GM12878 (cell line): Measurements from ENCODE around the gene HPD. TPM values are rescaled to one million over a fixed set of nuclear protein-coding genes. Genes with fewer than 3 reads are reported as not detected.

ENCODE experiments used
- ATAC-seq: fragments of 200-7000 bp; cut with Tn5 transposase; 3 replicates; pipeline ENCODE4 v1.9.1; 2020; ENCODE audit warnings: mild to moderate bottlenecking, moderate library complexity
- BruUV-seq: library from RNA; stranded (reverse); fragments of 400-500 nt; replicated peaks from 2 replicates; lab custom pipeline; 2021; lab: Mats Ljungman, UMichigan
- CTCF ChIA-PET: fragments of 300-600 bp; sonication (Branson Sonifier 250); formaldehyde crosslinking; extraction: SDS; loops from one replicate; lab custom pipeline; 2021; ENCODE audit warnings: inconsistent platforms; lab: Yijun Ruan, JAX
- POLR2A ChIA-PET: fragments of 350-600 bp; formaldehyde crosslinking; extraction: SDS; loops from one replicate; lab custom pipeline; 2021; ENCODE audit warnings: inconsistent platforms; lab: Charles Lee
- RAD21 ChIA-PET: fragments of 300-600 bp; sonication (Branson Sonifier 250); formaldehyde crosslinking; loops from one replicate; lab custom pipeline; 2023; ENCODE audit warnings: antibody characterized with exemption; ENCODE audit not compliant: unreplicated experiment; lab: Charles Lee
- SMC1A ChIA-PET: fragments of 300-600 bp; sonication (Branson Sonifier 250); formaldehyde crosslinking; loops from one replicate; lab custom pipeline; 2023; ENCODE audit not compliant: unreplicated experiment, uncharacterized antibody; lab: Charles Lee
- DNase-seq: peaks from one replicate; pipeline ENCODE4 v3.0.0-alpha.2; 2011; ENCODE audit warnings: low read depth, low spot score
- FAIRE-seq: peaks from 3 replicates; lab custom pipeline; 2011; peaks lifted over from hg19 to GRCh38; lab: Jason Lieb, UNC
- H2AFZ ChIP-seq: 2 replicates; pipeline ENCODE4 v1.6.0; 2011; ENCODE audit warnings: low read depth, low read length, control low read depth; ENCODE audit not compliant: control insufficient read depth
- H3K27ac ChIP-seq: 2 replicates; pipeline ENCODE4 v1.5.1; 2011; ENCODE audit warnings: control low read depth; ENCODE audit not compliant: control insufficient read depth, insufficient read depth
- H3K27me3 ChIP-seq, 2 experiments: replicated peaks in 1 of 2; 2 replicates each; pipeline versions ENCODE4 v1.6.0 to v1.6.1; 2011; ENCODE audit warnings: low read length in 1 of 2; ENCODE audit not compliant: control insufficient read depth in 2 of 2, insufficient read depth in 2 of 2
- H3K36me3 ChIP-seq, 2 experiments: 2 replicates each; pipeline ENCODE4 v1.5.1; 2011; ENCODE audit warnings: low read length in 1 of 2; ENCODE audit not compliant: control insufficient read depth in 2 of 2, insufficient read depth in 2 of 2
- H3K4me1 ChIP-seq: 2 replicates; pipeline ENCODE4 v1.6.1; 2011; ENCODE audit warnings: mild to moderate bottlenecking, low read length, moderate library complexity, mixed read lengths; ENCODE audit not compliant: control insufficient read depth, insufficient read depth
- H3K4me2 ChIP-seq: 2 replicates; pipeline ENCODE4 v1.6.0; 2011; ENCODE audit warnings: control low read depth; ENCODE audit not compliant: control insufficient read depth, insufficient read depth
- H3K4me3 ChIP-seq: fragments of 200-600 bp; sonication (generic); 2 replicates; pipeline ENCODE4 v1.5.1; 2016
- H3K79me2 ChIP-seq: 2 replicates; pipeline ENCODE4 v1.6.0; 2011; ENCODE audit warnings: low read length; ENCODE audit not compliant: control insufficient read depth, insufficient read depth
- H3K9ac ChIP-seq: 2 replicates; pipeline ENCODE4 v1.8.0; 2011; ENCODE audit warnings: low read length, control low read depth, mixed read lengths; ENCODE audit not compliant: control insufficient read depth, insufficient read depth
- H3K9me3 ChIP-seq: replicated peaks from 3 replicates; pipeline ENCODE4 v1.5.1; 2011; ENCODE audit warnings: mild to moderate bottlenecking, low read length; ENCODE audit not compliant: control insufficient read depth, insufficient read depth
- H4K20me1 ChIP-seq: 2 replicates; pipeline ENCODE4 v1.6.0; 2011; ENCODE audit not compliant: control insufficient read depth, insufficient read depth
- EGR1 ChIP-seq, 2 experiments: IDR thresholded peaks; 1 replicate in 1 of 2; 2 replicates in 1 of 2; pipeline ENCODE4 v1.6.1; 2011 to 2012; ENCODE audit warnings: low read depth in 2 of 2, low read length in 2 of 2, borderline replicate concordance in 1 of 2, mild to moderate bottlenecking in 1 of 2, moderate library complexity in 1 of 2
- FOXK2 ChIP-seq: fragments of 450-650 bp; IDR thresholded peaks from 2 replicates; pipeline ENCODE4 v1.6.1; 2017; ENCODE audit warnings: mild to moderate bottlenecking, moderate library complexity
- JUND ChIP-seq: IDR thresholded peaks from 2 replicates; pipeline ENCODE4 v1.6.1; 2012; ENCODE audit warnings: low read depth, mild to moderate bottlenecking, low read length, improper control_type of control experiment, moderate library complexity
- LARP7 ChIP-seq: fragments of 450-650 bp; IDR thresholded peaks from 2 replicates; pipeline ENCODE4 v1.6.1; 2017; ENCODE audit warnings: mild to moderate bottlenecking
- NBN ChIP-seq: fragments of 450-650 bp; IDR thresholded peaks from 2 replicates; pipeline ENCODE4 v1.6.1; 2016
- NR2F1 ChIP-seq: fragments of 450-650 bp; conservative IDR thresholded peaks from 2 replicates; pipeline ENCODE4 v1.6.1; 2017; ENCODE audit warnings: mild to moderate bottlenecking
- POLR2A ChIP-seq: IDR thresholded peaks from 2 replicates; pipeline ENCODE4 v1.6.1; 2011; ENCODE audit warnings: low read depth, mild to moderate bottlenecking, low read length
- POU2F2 ChIP-seq: IDR thresholded peaks from 3 replicates; pipeline ENCODE4 v1.6.1; 2011; ENCODE audit warnings: low read depth, mild to moderate bottlenecking, low read length, borderline replicate concordance
- SIX5 ChIP-seq: IDR thresholded peaks from 2 replicates; pipeline ENCODE4 v1.6.1; 2011; ENCODE audit warnings: mild to moderate bottlenecking, low read depth, low read length, moderate library complexity; ENCODE audit not compliant: severe bottlenecking
- ZNF207 ChIP-seq: fragments of 450-650 bp; IDR thresholded peaks from 2 replicates; pipeline ENCODE4 v1.6.1; 2014; ENCODE audit warnings: antibody characterized with exemption, mild to moderate bottlenecking, borderline replicate concordance
- WGBS: methylation state at CpG from one replicate; pipeline ENCODE4 v1.1.6; 2016; ENCODE audit warnings: low lambda C conversion rate; ENCODE audit not compliant: insufficient replicate concordance, insufficient coverage; ENCODE audit errors: missing lambda C conversion rate; 5-methylcytosine and 5-hydroxymethylcytosine counted together
- in situ Hi-C: fragments of 300-500 bp; cut with MboI; formaldehyde crosslinking; loops from 9 replicates; pipeline ENCODE4 v1.14.3; 2018; ENCODE audit warnings: mixed read lengths
- intact Hi-C: fragments of 100-400 bp; cut with micrococcal nuclease; formaldehyde crosslinking; loops from one replicate; pipeline ENCODE4 v1.14.2; 2022; ENCODE audit not compliant: unreplicated experiment
- polyA plus RNA-seq, 11 experiments: library from polyadenylated mRNA; depleted of rRNA in 4 of 11; unstranded in 6 of 11; stranded (reverse) in 5 of 11; fragments of >200 nt; fragmentation: Nextera tagmentation in 4 of 11; fragmentation: Illumina TruSeq in 1 of 11; extraction: Ambion mirVana in 4 of 11; extraction: Trizol in 1 of 11; gene quantifications; 1 replicate in 1 of 11; 2 replicates in 10 of 11; pipeline versions ENCODE4 v1.2.1 to v1.2.3, GENCODE V29; 2011 to 2016; ENCODE audit warnings: inconsistent platforms in 2 of 11, missing spikeins in 2 of 11, low read depth in 1 of 11
- total RNA-seq, 4 experiments: library from RNA; depleted of rRNA in 3 of 4; stranded (reverse); fragments of >200 nt in 3 of 4; fragmentation: Illumina TruSeq in 1 of 4; extraction: Trizol in 1 of 4; gene quantifications; 2 replicates each; pipeline versions ENCODE4 v1.2.1 to v1.2.3, GENCODE V29; 2013 to 2021
- TF ChIP-seq, protein P1 (sequence below): IDR thresholded peaks from 2 replicates; pipeline ENCODE4 v1.6.1; 2012; ENCODE audit warnings: mild to moderate bottlenecking, low read depth, low read length
- TF ChIP-seq, protein P2 (sequence below): IDR thresholded peaks from 2 replicates; pipeline ENCODE4 v1.6.1; 2011; ENCODE audit warnings: low read depth, low read length, improper control_type of control experiment, borderline replicate concordance

HPD gene
- total and polyA plus RNA-seq, 10 of the 15 experiments (the other 5 are each of a cell fraction or from before 2014, with no cell fraction given), result 0.04 to 0.69 (median 0.28) TPM; not detected in 7

GRCh38 chr12:121874071-121874470, 15.4 kb upstream of the HPD start:
- POLR2A ChIA-PET, result no interaction called here
- SMC1A ChIA-PET, result no interaction called here

More at GRCh38 chr12:121874071-121874470, 15.4 kb upstream of the HPD start:
- ChIA-PET RAD21 (no interaction called here), CTCF (no interaction called here)
- H3K4me3 ChIP-seq, result no peak overlapping the region
- no peaks in the 10 kb centered on the region for H3K36me3 ChIP-seq
- intact Hi-C loops (no loop called here), in situ Hi-C loops (no loop called here)
- H2AFZ ChIP-seq, result no peak overlapping the region
- TF ChIP-seq LARP7 (no peak), SIX5 (no peak), ZNF207 (no peak), EGR1 (IDR thresholded peaks at IDR 0.05; ENCODE audit: borderline replicate concordance in 1 of 2, low read depth in 2 of 2, low read length in 2 of 2) (no peak), NR2F1 (no peak), POLR2A (no peak), NBN (no peak), JUND (no peak), FOXK2 (no peak), POU2F2 (no peak)
- TF ChIP-seq, protein P1, sequence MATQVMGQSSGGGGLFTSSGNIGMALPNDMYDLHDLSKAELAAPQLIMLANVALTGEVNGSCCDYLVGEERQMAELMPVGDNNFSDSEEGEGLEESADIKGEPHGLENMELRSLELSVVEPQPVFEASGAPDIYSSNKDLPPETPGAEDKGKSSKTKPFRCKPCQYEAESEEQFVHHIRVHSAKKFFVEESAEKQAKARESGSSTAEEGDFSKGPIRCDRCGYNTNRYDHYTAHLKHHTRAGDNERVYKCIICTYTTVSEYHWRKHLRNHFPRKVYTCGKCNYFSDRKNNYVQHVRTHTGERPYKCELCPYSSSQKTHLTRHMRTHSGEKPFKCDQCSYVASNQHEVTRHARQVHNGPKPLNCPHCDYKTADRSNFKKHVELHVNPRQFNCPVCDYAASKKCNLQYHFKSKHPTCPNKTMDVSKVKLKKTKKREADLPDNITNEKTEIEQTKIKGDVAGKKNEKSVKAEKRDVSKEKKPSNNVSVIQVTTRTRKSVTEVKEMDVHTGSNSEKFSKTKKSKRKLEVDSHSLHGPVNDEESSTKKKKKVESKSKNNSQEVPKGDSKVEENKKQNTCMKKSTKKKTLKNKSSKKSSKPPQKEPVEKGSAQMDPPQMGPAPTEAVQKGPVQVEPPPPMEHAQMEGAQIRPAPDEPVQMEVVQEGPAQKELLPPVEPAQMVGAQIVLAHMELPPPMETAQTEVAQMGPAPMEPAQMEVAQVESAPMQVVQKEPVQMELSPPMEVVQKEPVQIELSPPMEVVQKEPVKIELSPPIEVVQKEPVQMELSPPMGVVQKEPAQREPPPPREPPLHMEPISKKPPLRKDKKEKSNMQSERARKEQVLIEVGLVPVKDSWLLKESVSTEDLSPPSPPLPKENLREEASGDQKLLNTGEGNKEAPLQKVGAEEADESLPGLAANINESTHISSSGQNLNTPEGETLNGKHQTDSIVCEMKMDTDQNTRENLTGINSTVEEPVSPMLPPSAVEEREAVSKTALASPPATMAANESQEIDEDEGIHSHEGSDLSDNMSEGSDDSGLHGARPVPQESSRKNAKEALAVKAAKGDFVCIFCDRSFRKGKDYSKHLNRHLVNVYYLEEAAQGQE, result no peak
- TF ChIP-seq, protein P2, sequence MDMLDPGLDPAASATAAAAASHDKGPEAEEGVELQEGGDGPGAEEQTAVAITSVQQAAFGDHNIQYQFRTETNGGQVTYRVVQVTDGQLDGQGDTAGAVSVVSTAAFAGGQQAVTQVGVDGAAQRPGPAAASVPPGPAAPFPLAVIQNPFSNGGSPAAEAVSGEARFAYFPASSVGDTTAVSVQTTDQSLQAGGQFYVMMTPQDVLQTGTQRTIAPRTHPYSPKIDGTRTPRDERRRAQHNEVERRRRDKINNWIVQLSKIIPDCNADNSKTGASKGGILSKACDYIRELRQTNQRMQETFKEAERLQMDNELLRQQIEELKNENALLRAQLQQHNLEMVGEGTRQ, result no peak
- no peak for FAIRE-seq
- no peaks in the 10 kb centered on the region for H3K79me2 ChIP-seq
- no peaks in the 10 kb centered on the region for H3K4me1 ChIP-seq
- no peak for ATAC-seq
- no peak overlapping the region for H3K4me2 ChIP-seq
- no peak for DNase-seq
- H3K27me3 ChIP-seq, result no peaks in the 10 kb centered on the region
- no peaks in the 10 kb centered on the region for H3K9me3 ChIP-seq
- H4K20me1 ChIP-seq, result no peaks in the 10 kb centered on the region
- H3K9ac ChIP-seq, result no peak overlapping the region
- 18% methylated on average over 6 of the region's 6 CpGs for WGBS
- no peak overlapping the region for H3K27ac ChIP-seq
- no TSS peak for BruUV-seq
